ENCODE measurements around the gene MGARP.

GRCh38 chr4:139253046-139253445, 27.0 kb downstream of the MGARP start:
- TF ChIP-seq CTCF (IDR thresholded peaks at IDR 0.05): no peak
- TF ChIP-seq POLR2A (IDR thresholded peaks at IDR 0.05): no peak

Data from testis (tissue), 2 donors.